PC-3 (cell line): ENCODE results near the gene SPRY4. TPM values are rescaled to one million over a fixed set of nuclear protein-coding genes. Genes with fewer than 3 reads are reported as not detected.

ENCODE experiments used
- ATAC-seq: fragments of 200-7000 bp; cut with Tn5 transposase; 2 replicates; pipeline ENCODE4 v1.9.1; 2020; ENCODE audit warnings: mild to moderate bottlenecking, moderate library complexity
- BruUV-seq: library from RNA; stranded (reverse); fragments of 400-500 nt; replicated peaks from 2 replicates; lab custom pipeline; 2021; lab: Mats Ljungman, UMichigan
- CTCF ChIA-PET: fragments of 300-600 bp; sonication (Branson Sonifier 250); formaldehyde crosslinking; loops from one replicate; lab custom pipeline; 2022; ENCODE audit warnings: antibody characterized with exemption; lab: Charles Lee
- POLR2A ChIA-PET: fragments of 300-600 bp; sonication (Branson Sonifier 250); formaldehyde crosslinking; loops from one replicate; lab custom pipeline; 2022; ENCODE audit warnings: antibody characterized with exemption; ENCODE audit not compliant: unreplicated experiment; lab: Charles Lee
- DNase-seq: peaks from one replicate; pipeline ENCODE4 v3.0.0-alpha.2; 2015
- H2AFZ ChIP-seq: fragments of 300-600 bp; sonication (generic); 2 replicates; pipeline ENCODE4 v1.6.0; 2016; ENCODE audit warnings: antibody characterized with exemption, low read length
- H3F3A ChIP-seq: fragments of 300-600 bp; sonication (generic); one replicate; pipeline ENCODE4 v1.6.0; 2017; ENCODE audit warnings: antibody characterized with exemption, low read length, control low read depth, mild to moderate bottlenecking; ENCODE audit not compliant: unreplicated experiment
- H3K27ac ChIP-seq: fragments of 300-600 bp; sonication (generic); 2 replicates; pipeline ENCODE4 v1.5.1; 2016; ENCODE audit warnings: mild to moderate bottlenecking, low read length
- H3K27me3 ChIP-seq: fragments of 300-600 bp; sonication (generic); 2 replicates; pipeline ENCODE4 v1.6.1; 2016; ENCODE audit warnings: low read length, mixed read lengths
- H3K36me3 ChIP-seq: fragments of 300-600 bp; sonication (generic); 2 replicates; pipeline ENCODE4 v1.6.1; 2016; ENCODE audit warnings: low read depth, mixed run types, low read length, mixed read lengths
- H3K4me1 ChIP-seq: fragments of 300-600 bp; sonication (generic); 2 replicates; pipeline ENCODE4 v1.5.1; 2016; ENCODE audit warnings: low read length; ENCODE audit not compliant: insufficient read depth
- H3K4me2 ChIP-seq: fragments of 300-600 bp; sonication (generic); 2 replicates; pipeline ENCODE4 v1.6.0; 2016; ENCODE audit warnings: low read length
- H3K4me3 ChIP-seq: fragments of 300-600 bp; sonication (generic); 2 replicates; pipeline ENCODE4 v1.5.1; 2016; ENCODE audit warnings: mild to moderate bottlenecking, low read length, mixed read lengths
- H3K79me2 ChIP-seq: fragments of 300-600 bp; sonication (generic); 2 replicates; pipeline ENCODE4 v1.6.1; 2017; ENCODE audit warnings: low read length, mixed read lengths
- H3K9ac ChIP-seq: fragments of 300-600 bp; sonication (generic); 2 replicates; pipeline ENCODE4 v1.6.0; 2016; ENCODE audit warnings: mild to moderate bottlenecking, low read length
- H3K9me2 ChIP-seq: fragments of 300-600 bp; sonication (generic); replicated peaks from 2 replicates; pipeline ENCODE4 v1.6.1; 2016; ENCODE audit warnings: mixed run types, low read length, mixed read lengths
- H3K9me3 ChIP-seq: fragments of 300-600 bp; sonication (generic); 2 replicates; pipeline ENCODE4 v1.6.1; 2016; ENCODE audit warnings: low read length, mixed read lengths
- H4K20me1 ChIP-seq: fragments of 300-600 bp; sonication (generic); 2 replicates; pipeline ENCODE4 v1.6.1; 2016; ENCODE audit warnings: low read length, mixed read lengths
- EZH2 ChIP-seq: fragments of 300-600 bp; sonication (generic); IDR thresholded peaks from one replicate; pipeline ENCODE4 v1.6.1; 2017; ENCODE audit warnings: antibody characterized with exemption, mild to moderate bottlenecking, low read length; ENCODE audit not compliant: unreplicated experiment
- EZH2phosphoT487 ChIP-seq: fragments of 300-600 bp; sonication (generic); IDR thresholded peaks from 2 replicates; pipeline ENCODE4 v1.6.1; 2018; ENCODE audit warnings: mild to moderate bottlenecking, antibody characterized with exemption, low read length, borderline replicate concordance
- intact Hi-C: fragments of 100-400 bp; cut with micrococcal nuclease; formaldehyde crosslinking; loops from 2 replicates; pipeline ENCODE4 v1.9.0; 2023
- total RNA-seq: library from RNA; depleted of rRNA; stranded (reverse); fragments of >200 nt; gene quantifications from 2 replicates; pipeline ENCODE4 v1.2.3, GENCODE V29; 2014
- TF ChIP-seq, protein P1 (sequence below): fragments of 300-600 bp; sonication (generic); conservative IDR thresholded peaks from 2 replicates; pipeline ENCODE4 v1.5.1; 2017; ENCODE audit warnings: antibody characterized with exemption, low read depth, mild to moderate bottlenecking, low read length

Gene SPRY4
- total RNA-seq, 1 experiment from 2014 or later: 38.4 TPM

DNA sequence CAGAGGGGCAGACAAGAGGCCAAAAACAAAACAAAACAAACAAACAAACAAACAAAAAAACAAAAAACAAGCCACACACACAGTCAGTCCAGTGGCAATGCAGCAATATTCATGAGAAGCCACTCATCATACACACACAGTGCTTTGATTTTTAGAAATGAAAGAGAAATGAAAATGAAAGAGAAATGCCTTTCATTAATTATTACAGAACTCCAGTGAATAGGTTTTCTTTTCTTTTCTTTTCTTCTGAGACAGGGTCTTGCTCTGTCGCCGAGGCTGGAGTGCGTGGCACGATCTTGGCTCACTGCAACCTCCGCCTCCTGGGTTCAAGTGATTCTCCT, 36.9 kb downstream of the SPRY4 start:
- H2AFZ ChIP-seq: no peak overlapping the region
- no peak overlapping the region for H3K9ac ChIP-seq
- no peaks in the 10 kb centered on the region for H3F3A ChIP-seq
- no peak for DNase-seq
- no peaks in the 10 kb centered on the region for H3K9me3 ChIP-seq
- H3K4me3 ChIP-seq: no peak overlapping the region
- TF ChIP-seq EZH2: no peak
- no peak for TF ChIP-seq EZH2phosphoT487
- TF ChIP-seq, protein P1, sequence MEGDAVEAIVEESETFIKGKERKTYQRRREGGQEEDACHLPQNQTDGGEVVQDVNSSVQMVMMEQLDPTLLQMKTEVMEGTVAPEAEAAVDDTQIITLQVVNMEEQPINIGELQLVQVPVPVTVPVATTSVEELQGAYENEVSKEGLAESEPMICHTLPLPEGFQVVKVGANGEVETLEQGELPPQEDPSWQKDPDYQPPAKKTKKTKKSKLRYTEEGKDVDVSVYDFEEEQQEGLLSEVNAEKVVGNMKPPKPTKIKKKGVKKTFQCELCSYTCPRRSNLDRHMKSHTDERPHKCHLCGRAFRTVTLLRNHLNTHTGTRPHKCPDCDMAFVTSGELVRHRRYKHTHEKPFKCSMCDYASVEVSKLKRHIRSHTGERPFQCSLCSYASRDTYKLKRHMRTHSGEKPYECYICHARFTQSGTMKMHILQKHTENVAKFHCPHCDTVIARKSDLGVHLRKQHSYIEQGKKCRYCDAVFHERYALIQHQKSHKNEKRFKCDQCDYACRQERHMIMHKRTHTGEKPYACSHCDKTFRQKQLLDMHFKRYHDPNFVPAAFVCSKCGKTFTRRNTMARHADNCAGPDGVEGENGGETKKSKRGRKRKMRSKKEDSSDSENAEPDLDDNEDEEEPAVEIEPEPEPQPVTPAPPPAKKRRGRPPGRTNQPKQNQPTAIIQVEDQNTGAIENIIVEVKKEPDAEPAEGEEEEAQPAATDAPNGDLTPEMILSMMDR: no peak
- no peak overlapping the region for H3K4me2 ChIP-seq
- no peaks in the 10 kb centered on the region for H4K20me1 ChIP-seq
- no peak overlapping the region for H3K27ac ChIP-seq
- ATAC-seq: no peak
- no peaks in the 10 kb centered on the region for H3K9me2 ChIP-seq
- CTCF ChIA-PET: no interaction called here
- no peaks in the 10 kb centered on the region for H3K79me2 ChIP-seq
- intact Hi-C loops: no loop called here
- BruUV-seq: no TSS peak
- H3K4me1 ChIP-seq: peaks cover 10% of the 10 kb centered on the region
- H3K36me3 ChIP-seq: no peaks in the 10 kb centered on the region
- H3K27me3 ChIP-seq: no peaks in the 10 kb centered on the region
- POLR2A ChIA-PET: no interaction called here

DNA sequence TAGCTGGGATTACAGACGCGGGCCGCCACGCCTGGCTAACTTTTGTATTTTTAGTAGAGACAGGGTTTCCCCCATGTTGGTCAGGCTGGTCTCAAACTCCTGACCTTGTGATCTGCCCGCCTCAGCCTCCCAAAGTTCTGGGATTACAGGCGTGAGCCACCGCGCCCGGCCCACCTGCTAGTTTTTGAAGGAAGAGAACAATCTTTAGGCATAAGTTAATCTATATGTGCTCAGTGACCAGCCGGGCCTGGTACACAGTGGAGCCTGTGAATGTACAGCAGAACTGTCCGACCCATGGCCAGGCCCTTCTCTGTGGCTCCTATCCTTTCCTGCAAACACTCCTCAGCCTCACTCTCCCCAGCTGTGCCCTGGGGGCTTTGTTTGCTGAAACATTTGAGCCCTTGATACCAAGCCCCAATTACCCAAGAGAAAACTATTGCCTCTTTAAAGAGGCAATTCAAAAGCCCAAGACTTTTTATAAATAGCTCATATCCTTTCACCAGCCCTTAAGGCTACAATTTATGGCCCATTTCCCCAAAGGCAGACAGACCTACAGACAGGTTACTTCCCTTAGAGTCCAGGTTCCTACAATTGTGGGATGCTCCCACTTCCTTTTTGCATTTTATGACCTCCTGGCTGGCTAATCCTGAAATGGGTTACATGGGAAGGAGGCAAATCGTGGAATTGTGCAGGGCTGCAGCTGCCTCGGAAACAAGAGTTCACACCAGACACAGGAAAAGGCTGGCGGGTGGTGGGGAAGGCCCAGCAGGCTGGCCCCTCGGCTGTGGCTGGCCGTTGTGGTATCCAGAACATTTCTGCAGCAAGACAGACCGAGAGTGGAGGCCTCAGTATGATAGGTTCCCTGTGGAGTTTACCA, 37.5 kb downstream of the SPRY4 start:
- no peaks in the 10 kb centered on the region for H3K9me2 ChIP-seq
- no peaks in the 10 kb centered on the region for H3K9me3 ChIP-seq
- no peaks in the 10 kb centered on the region for H4K20me1 ChIP-seq
- no peak overlapping the region for H3K4me3 ChIP-seq
- CTCF ChIA-PET: no interaction called here
- H3F3A ChIP-seq: no peaks in the 10 kb centered on the region
- intact Hi-C loops: no loop called here
- H3K9ac ChIP-seq: no peak overlapping the region
- ATAC-seq (no peak), DNase-seq (no peak)
- no peak overlapping the region for H3K27ac ChIP-seq
- no peak overlapping the region for H3K4me2 ChIP-seq
- H3K4me1 ChIP-seq: peaks cover 10% of the 10 kb centered on the region
- POLR2A ChIA-PET: no interaction called here
- no peak for TF ChIP-seq EZH2phosphoT487
- no TSS peak for BruUV-seq
- H2AFZ ChIP-seq: no peak overlapping the region
- H3K27me3 ChIP-seq: no peaks in the 10 kb centered on the region
- H3K36me3 ChIP-seq: no peaks in the 10 kb centered on the region
- no peaks in the 10 kb centered on the region for H3K79me2 ChIP-seq

DNA sequence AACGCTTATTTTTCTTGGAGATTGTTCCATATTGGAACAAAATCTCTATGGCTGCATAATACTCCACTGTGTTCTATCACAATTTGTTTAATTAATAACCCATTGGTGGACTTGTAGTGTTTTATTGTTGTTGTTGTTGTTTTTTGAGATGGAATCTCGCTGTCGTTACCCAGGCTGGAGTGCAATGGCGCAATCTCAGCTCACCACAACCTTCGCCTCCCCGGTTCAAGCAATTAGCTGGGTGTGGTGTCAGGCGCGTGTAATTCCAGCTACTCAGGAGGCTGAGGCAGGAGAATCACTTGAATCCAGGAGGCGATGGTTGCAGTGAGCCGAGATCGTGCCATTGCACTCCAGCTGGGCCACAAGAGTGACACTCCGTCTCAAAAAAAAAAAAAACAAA, 38.7 kb downstream of the SPRY4 start:
- intact Hi-C loops: no loop called here
- ChIA-PET CTCF (no interaction called here), POLR2A (no interaction called here)
- DNase-seq (no peak), ATAC-seq (no peak)
- no peaks in the 10 kb centered on the region for H3K79me2 ChIP-seq
- no peak overlapping the region for H3K27ac ChIP-seq
- no peak overlapping the region for H3K4me3 ChIP-seq
- no peaks in the 10 kb centered on the region for H4K20me1 ChIP-seq
- no peaks in the 10 kb centered on the region for H3K9me3 ChIP-seq
- no peak overlapping the region for H3K9ac ChIP-seq
- no peaks in the 10 kb centered on the region for H3F3A ChIP-seq
- peaks cover 10% of the 10 kb centered on the region for H3K4me1 ChIP-seq
- no peaks in the 10 kb centered on the region for H3K27me3 ChIP-seq
- no peak for TF ChIP-seq EZH2
- TF ChIP-seq EZH2phosphoT487: no peak
- TF ChIP-seq, protein P1: no peak
- H3K9me2 ChIP-seq: no peaks in the 10 kb centered on the region
- no peaks in the 10 kb centered on the region for H3K36me3 ChIP-seq
- H2AFZ ChIP-seq: no peak overlapping the region
- no peak overlapping the region for H3K4me2 ChIP-seq
- no TSS peak for BruUV-seq
